ENCODE measurements around the gene PCK1.

Gene PCK1

GRCh38 chr20:57561356-57562279 lies 708 bp downstream of the PCK1 start:
- no peak for DNase-seq

- DNase-seq: no peak
Observed at GRCh38 chr20:57562541-57563465, 1.9 kb downstream of the PCK1 start.

- DNase-seq: no peak
Observed at GRCh38 chr20:57563522-57563921, 2.6 kb downstream of the PCK1 start.

- no peak for DNase-seq
Observed at GRCh38 chr20:57564180-57564802, 3.4 kb downstream of the PCK1 start.

- DNase-seq: no peak
Observed at GRCh38 chr20:57564951-57565642, 4.2 kb downstream of the PCK1 start.

- DNase-seq: no peak
Observed at GRCh38 chr20:57566399-57566798, 5.5 kb downstream of the PCK1 start.

- no peak for DNase-seq
Observed at GRCh38 chr20:57566803-57567459, 6.0 kb downstream of the PCK1 start.

- DNase-seq: no peak
Observed at GRCh38 chr20:57567471-57568079, 6.7 kb downstream of the PCK1 start.

GRCh38 chr20:57568088-57568896 lies 7.4 kb downstream of the PCK1 start:
- no peak for DNase-seq

- DNase-seq: no peak
Observed at GRCh38 chr20:57568960-57569359, 8.1 kb downstream of the PCK1 start.

- DNase-seq: no peak
Observed at GRCh38 chr20:57570145-57570850, 9.4 kb downstream of the PCK1 start.

GRCh38 chr20:57570920-57571319 lies 10.0 kb downstream of the PCK1 start:
- no peak for DNase-seq

GRCh38 chr20:57571782-57572416 lies 11.0 kb downstream of the PCK1 start:
- no peak for DNase-seq

- no peak for DNase-seq
Observed at GRCh38 chr20:57573242-57573641, 12.3 kb downstream of the PCK1 start.

- no peak for DNase-seq
Observed at GRCh38 chr20:57573894-57574293, 13.0 kb downstream of the PCK1 start.

- DNase-seq: no peak
Observed at GRCh38 chr20:57574954-57575353, 14.0 kb downstream of the PCK1 start.

- no peak for DNase-seq
Observed at GRCh38 chr20:57576002-57576401, 15.1 kb downstream of the PCK1 start.

GRCh38 chr20:57576617-57577550 lies 16.0 kb downstream of the PCK1 start:
- no peak for DNase-seq
